Right ventricle myocardium superior (tissue), 1 donor: ENCODE measurements around the gene RYR2. TPM values are rescaled to one million over a fixed set of nuclear protein-coding genes. Genes with fewer than 3 reads are reported as not detected.
"Not testable (repeated sequence)": the region's sequence is repeated elsewhere in the genome, so short reads cannot be mapped to it uniquely, and the experiment has no call there.

Source experiments
- ATAC-seq: fragments of 200-7000 bp; cut with Tn5 transposase; one replicate; pipeline ENCODE4 v1.9.1; 2020; ENCODE audit warnings: mild to moderate bottlenecking; ENCODE audit not compliant: poor library complexity
- DNase-seq: peaks from one replicate; pipeline ENCODE4 v3.0.0-alpha.2; 2020
- intact Hi-C: fragments of 100-400 bp; cut with DNase I; formaldehyde crosslinking; loops from one replicate; pipeline ENCODE4 v1.11.2; 2022
- total RNA-seq: library from RNA; stranded (reverse); fragmentation: NEBNext Ultra II Directional; extraction: Animal tissue kit (Norgen Biotek cat#: 25700); gene quantifications from one replicate; pipeline ENCODE4 v1.2.1, GENCODE V29; 2021
- donor health status: DM: no; HTN: yes; CAD: no; lungs with severe emphysema.

Gene RYR2
- total RNA-seq, 1 donor from 2014 or later: 744 TPM

- no peak for DNase-seq
- intact Hi-C loops: no loop called here
- peak; percentile 24 for ATAC-seq
Measured at GRCh38 chr1:237542525-237543418, 500.8 kb downstream of the RYR2 start.

- ATAC-seq (no peak), DNase-seq (no peak)
- intact Hi-C loops: no loop called here
Measured at GRCh38 chr1:237553078-237553477, 511.1 kb downstream of the RYR2 start.

GRCh38 chr1:237556911-237557310 lies 514.9 kb downstream of the RYR2 start:
- DNase-seq (no peak), ATAC-seq (peak; percentile 26)
- intact Hi-C loops: no loop called here

GRCh38 chr1:237562242-237562823 lies 520.3 kb downstream of the RYR2 start:
- intact Hi-C loops: no loop called here
- DNase-seq: no peak
- ATAC-seq: no peak

- DNase-seq (no peak), ATAC-seq (peak; percentile 4)
- intact Hi-C loops: no loop called here
Measured at GRCh38 chr1:237565236-237565635, 523.3 kb downstream of the RYR2 start.

- DNase-seq (no peak), ATAC-seq (no peak)
- intact Hi-C loops: no loop called here
Measured at GRCh38 chr1:237566581-237566980, 524.6 kb downstream of the RYR2 start.

- ATAC-seq (no peak), DNase-seq (no peak)
- intact Hi-C loops: no loop called here
Measured at GRCh38 chr1:237568955-237569354, 527.0 kb downstream of the RYR2 start.

- intact Hi-C loops: no loop called here
- ATAC-seq (no peak), DNase-seq (no peak)
Measured at GRCh38 chr1:237570530-237570929, 528.5 kb downstream of the RYR2 start.

- intact Hi-C loops: no loop called here
- DNase-seq (no peak), ATAC-seq (no peak)
Measured at GRCh38 chr1:237574536-237574935, 532.6 kb downstream of the RYR2 start.

GRCh38 chr1:237578540-237578939 lies 536.6 kb downstream of the RYR2 start:
- ATAC-seq (no peak), DNase-seq (no peak)
- intact Hi-C loops: no loop called here

GRCh38 chr1:237580726-237581125 lies 538.7 kb downstream of the RYR2 start:
- no peak for ATAC-seq

GRCh38 chr1:237583270-237583669 lies 541.3 kb downstream of the RYR2 start:
- DNase-seq (no peak), ATAC-seq (no peak)
- intact Hi-C loops: no loop called here

More at GRCh38 chr1:237580726-237581125, 538.7 kb downstream of the RYR2 start:
- no peak for DNase-seq
- intact Hi-C loops: no loop called here

- no peak for ATAC-seq
- intact Hi-C loops: no loop called here
- no peak for DNase-seq
Measured at GRCh38 chr1:237583756-237584155, 541.8 kb downstream of the RYR2 start.

GRCh38 chr1:237590386-237590785 lies 548.4 kb downstream of the RYR2 start:
- DNase-seq: no peak
- intact Hi-C loops: no loop called here
- ATAC-seq: no peak

GRCh38 chr1:237591353-237591752 lies 549.4 kb downstream of the RYR2 start:
- intact Hi-C loops: no loop called here
- DNase-seq: no peak
- ATAC-seq: no peak

- peak; percentile 35 for ATAC-seq
- intact Hi-C loops, DNase-seq: not testable (repeated sequence)
Measured at GRCh38 chr1:237603036-237603568, 561.1 kb downstream of the RYR2 start.

- no peak for DNase-seq
Measured at GRCh38 chr1:237608433-237608832, 566.4 kb downstream of the RYR2 start.

GRCh38 chr1:237610157-237610556 lies 568.2 kb downstream of the RYR2 start:
- peak; percentile 19 for ATAC-seq
- intact Hi-C loops: no loop called here
- no peak for DNase-seq

More at GRCh38 chr1:237608433-237608832, 566.4 kb downstream of the RYR2 start:
- peak; percentile 39 for ATAC-seq
- intact Hi-C loops: no loop called here

- ATAC-seq: peak; percentile 14
- DNase-seq: no peak
- intact Hi-C loops: no loop called here
Measured at GRCh38 chr1:237613984-237614383, 572.0 kb downstream of the RYR2 start.

- ATAC-seq (no peak), DNase-seq (no peak)
- intact Hi-C loops: no loop called here
Measured at GRCh38 chr1:237619553-237619952, 577.6 kb downstream of the RYR2 start.
